HepG2 (cell line): Measurements from ENCODE around the gene PCDHGA11. TPM values are rescaled to one million over a fixed set of nuclear protein-coding genes. Genes with fewer than 3 reads are reported as not detected.
A peak's percentile ranks its signal among the peaks of the same experiment; 100 is the strongest.
"Not testable (repeated sequence)": the region's sequence is repeated elsewhere in the genome, so short reads cannot be mapped to it uniquely, and the experiment has no call there.

Experiments
- ATAC-seq: fragments of 200-7000 bp; cut with Tn5 transposase; 3 replicates; pipeline ENCODE4 v1.9.1; 2020; ENCODE audit warnings: mild to moderate bottlenecking, moderate library complexity
- BruUV-seq: library from RNA; stranded (reverse); fragments of 400-500 nt; replicated peaks from 2 replicates; lab custom pipeline; 2021; lab: Mats Ljungman, UMichigan
- CTCF ChIA-PET: fragments of 300-600 bp; formaldehyde crosslinking; extraction: SDS; loops from one replicate; lab custom pipeline; 2021; ENCODE audit warnings: low total read pairs, inconsistent platforms, low intra/inter-chr PET ratio; lab: Yijun Ruan, JAX
- POLR2A ChIA-PET: fragments of 350-600 bp; sonication (Branson Sonifier 250); formaldehyde crosslinking; loops from one replicate; lab custom pipeline; 2020; ENCODE audit warnings: antibody characterized with exemption, inconsistent platforms; lab: Yijun Ruan, JAX
- DNase-seq: peaks from one replicate; pipeline ENCODE4 v3.0.0-alpha.2; 2015; ENCODE audit warnings: low spot score
- FAIRE-seq: peaks from 3 replicates; lab custom pipeline; 2011; peaks lifted over from hg19 to GRCh38; lab: Jason Lieb, UNC
- H2AFZ ChIP-seq: one replicate; pipeline ENCODE4 v1.6.1; 2011; ENCODE audit warnings: low read length, inconsistent platforms
- H3K27ac ChIP-seq: fragments of 300-600 bp; 3 replicates; pipeline ENCODE4 v1.8.0; 2011; ENCODE audit warnings: mixed run types, mild to moderate bottlenecking, mixed read lengths, low read length, inconsistent platforms; ENCODE audit not compliant: insufficient read depth; ENCODE audit errors: extremely low read length
- H3K27me3 ChIP-seq, 2 experiments: fragments of 200-600 bp in 1 of 2; 2 replicates in 1 of 2; 3 replicates in 1 of 2; pipeline versions ENCODE4 v1.6.0 to v1.8.0; 2011; ENCODE audit warnings: low read length in 2 of 2, mild to moderate bottlenecking in 2 of 2, moderate library complexity in 2 of 2, inconsistent platforms in 1 of 2; ENCODE audit not compliant: insufficient read depth in 2 of 2, control insufficient read depth in 1 of 2
- H3K36me3 ChIP-seq, 2 experiments: fragments of 200-600 bp in 1 of 2; replicated peaks in 1 of 2; 2 replicates in 1 of 2; 3 replicates in 1 of 2; pipeline versions ENCODE4 v1.5.1 to v1.8.0; 2011; ENCODE audit warnings: low read length in 2 of 2, inconsistent platforms in 1 of 2; ENCODE audit not compliant: insufficient read depth in 2 of 2, control insufficient read depth in 1 of 2
- H3K4me1 ChIP-seq: 2 replicates; pipeline ENCODE4 v1.5.1; 2012; ENCODE audit warnings: low read length, inconsistent platforms; ENCODE audit not compliant: insufficient read depth
- H3K4me2 ChIP-seq: 2 replicates; pipeline ENCODE4 v1.6.0; 2011; ENCODE audit warnings: low read depth, low read length, inconsistent platforms
- H3K4me3 ChIP-seq, 3 experiments: fragments of 200-600 bp in 1 of 3; sonication (generic), shearing (Covaris generic) in 1 of 3; replicated peaks in 1 of 3; 2 replicates each; pipeline ENCODE4 v1.5.1; 2011 to 2016; ENCODE audit warnings: low read length in 3 of 3, inconsistent platforms in 2 of 3, low read depth in 2 of 3, mild to moderate bottlenecking in 2 of 3, control low read depth in 1 of 3, mixed read lengths in 1 of 3; ENCODE audit not compliant: insufficient read depth in 1 of 3
- H3K79me2 ChIP-seq: one replicate; pipeline ENCODE4 v1.6.1; 2011; ENCODE audit warnings: low read length, inconsistent platforms; ENCODE audit not compliant: insufficient read depth
- H3K9ac ChIP-seq: 2 replicates; pipeline ENCODE4 v1.6.0; 2011; ENCODE audit warnings: mild to moderate bottlenecking, low read depth, low read length, inconsistent platforms; ENCODE audit not compliant: insufficient read depth
- H3K9me3 ChIP-seq: 2 replicates; pipeline ENCODE4 v1.5.1; 2012; ENCODE audit warnings: mild to moderate bottlenecking, low read length
- H4K20me1 ChIP-seq: 2 replicates; pipeline ENCODE4 v1.6.0; 2011; ENCODE audit warnings: inconsistent platforms, mild to moderate bottlenecking, low read length, moderate library complexity; ENCODE audit not compliant: insufficient read depth
- MTA1 ChIP-seq: sonication (generic); formaldehyde crosslinking; IDR thresholded peaks from 2 replicates; pipeline ENCODE4 v1.4.0; 2020; ENCODE audit warnings: missing genetic modification reagents, mild to moderate bottlenecking, borderline replicate concordance
- STAG1 ChIP-seq: sonication (generic); formaldehyde crosslinking; IDR thresholded peaks from 2 replicates; pipeline ENCODE4 v1.4.0; 2020; ENCODE audit warnings: missing genetic modification reagents
- ZNF20 ChIP-seq: sonication (generic); formaldehyde crosslinking; IDR thresholded peaks from 2 replicates; pipeline ENCODE4 v1.4.0; 2020; ENCODE audit warnings: mild to moderate bottlenecking, moderate library complexity, missing genetic modification reagents
- WGBS: methylation state at CpG from one replicate; pipeline ENCODE4 v1.1.6; 2017; ENCODE audit warnings: low lambda C conversion rate; 5-methylcytosine and 5-hydroxymethylcytosine counted together
- in situ Hi-C: cut with HindIII; loops from 2 replicates; pipeline ENCODE4 v1.10.0; 2017; ENCODE audit warnings: low pct_unique_long_range_greater_than_20kb; ENCODE audit not compliant: extremely low pct_ligation_motif_present
- intact Hi-C: fragments of 100-400 bp; cut with micrococcal nuclease; formaldehyde crosslinking; loops from one replicate; pipeline ENCODE4 v1.10.0; 2022; ENCODE audit not compliant: unreplicated experiment
- polyA plus RNA-seq, 8 experiments: library from polyadenylated mRNA; depleted of rRNA in 3 of 8; stranded (reverse) in 7 of 8; unstranded in 1 of 8; fragments of >200 nt; fragmentation: Illumina TruSeq in 4 of 8; extraction: Trizol in 4 of 8; gene quantifications; 2 replicates each; pipeline versions ENCODE4 v1.2.1 to v1.2.3, GENCODE V29; 2011 to 2016; ENCODE audit warnings: low read depth in 4 of 8, missing spikeins in 1 of 8, mixed read lengths in 1 of 8; ENCODE audit not compliant: insufficient read depth in 1 of 8
- total RNA-seq, 5 experiments: library from RNA; depleted of rRNA; stranded (reverse); fragments of >200 nt; fragmentation: Illumina TruSeq; extraction: Trizol; gene quantifications; 2 replicates each; pipeline ENCODE4 v1.2.3, GENCODE V29; 2016; ENCODE audit warnings: low read depth in 1 of 5
- TF ChIP-seq, protein P1 (sequence below): sonication (generic); formaldehyde crosslinking; IDR thresholded peaks from 2 replicates; pipeline ENCODE4 v1.5.0; 2020; ENCODE audit warnings: mild to moderate bottlenecking, missing genetic modification reagents, moderate library complexity

The PCDHGA11 gene
- total and polyA plus RNA-seq, 2 of the 13 experiments (the other 11 are each of a cell fraction or from before 2014, with no cell fraction given) = 0.04 to 0.24 TPM

DNA sequence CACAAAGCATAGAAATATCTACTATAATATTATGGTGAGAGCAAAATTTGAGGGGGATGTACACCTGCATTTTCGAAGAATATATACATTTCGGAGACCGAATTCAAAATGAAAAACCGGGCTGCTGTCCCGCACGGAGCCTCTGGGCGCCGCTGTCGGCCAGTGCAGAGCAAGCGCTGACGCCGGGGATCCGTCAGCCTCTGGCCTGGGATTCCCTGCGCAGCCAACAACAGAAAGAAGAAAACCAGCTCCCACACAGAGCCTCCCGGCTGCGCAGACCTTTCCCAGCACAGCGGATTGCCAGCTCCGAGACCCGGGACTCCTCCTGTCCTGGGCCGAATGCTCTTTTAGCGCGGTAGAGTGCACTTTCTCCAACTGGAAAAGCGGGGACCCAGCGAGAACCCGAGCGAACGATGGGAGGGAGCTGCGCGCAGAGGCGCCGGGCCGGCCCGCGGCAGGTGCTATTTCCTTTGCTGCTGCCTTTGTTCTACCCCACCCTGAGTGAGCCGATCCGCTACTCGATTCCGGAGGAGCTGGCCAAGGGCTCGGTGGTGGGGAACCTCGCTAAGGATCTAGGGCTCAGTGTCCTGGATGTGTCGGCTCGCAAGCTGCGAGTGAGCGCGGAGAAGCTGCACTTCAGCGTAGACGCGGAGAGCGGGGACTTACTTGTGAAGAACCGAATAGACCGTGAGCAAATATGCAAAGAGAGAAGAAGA lies 12.9 kb upstream of the PCDHGA11 start, which contains the start of gene PCDHGB6:
TSS of gene PCDHGB6 (plus strand) at position 232 of the 716 bp plus-strand sequence. CDS start at position 414, 182 bp downstream.
- H2AFZ ChIP-seq, H3K27ac ChIP-seq, intact Hi-C loops, H3K4me3 ChIP-seq, H3K4me1 ChIP-seq, H4K20me1 ChIP-seq, ATAC-seq, BruUV-seq, FAIRE-seq, H3K9me3 ChIP-seq, CTCF ChIA-PET, H3K36me3 ChIP-seq, H3K9ac ChIP-seq, H3K27me3 ChIP-seq, H3K79me2 ChIP-seq, H3K4me2 ChIP-seq, DNase-seq, POLR2A ChIA-PET, in situ Hi-C loops: not testable (repeated sequence)
- TF ChIP-seq, protein P1, sequence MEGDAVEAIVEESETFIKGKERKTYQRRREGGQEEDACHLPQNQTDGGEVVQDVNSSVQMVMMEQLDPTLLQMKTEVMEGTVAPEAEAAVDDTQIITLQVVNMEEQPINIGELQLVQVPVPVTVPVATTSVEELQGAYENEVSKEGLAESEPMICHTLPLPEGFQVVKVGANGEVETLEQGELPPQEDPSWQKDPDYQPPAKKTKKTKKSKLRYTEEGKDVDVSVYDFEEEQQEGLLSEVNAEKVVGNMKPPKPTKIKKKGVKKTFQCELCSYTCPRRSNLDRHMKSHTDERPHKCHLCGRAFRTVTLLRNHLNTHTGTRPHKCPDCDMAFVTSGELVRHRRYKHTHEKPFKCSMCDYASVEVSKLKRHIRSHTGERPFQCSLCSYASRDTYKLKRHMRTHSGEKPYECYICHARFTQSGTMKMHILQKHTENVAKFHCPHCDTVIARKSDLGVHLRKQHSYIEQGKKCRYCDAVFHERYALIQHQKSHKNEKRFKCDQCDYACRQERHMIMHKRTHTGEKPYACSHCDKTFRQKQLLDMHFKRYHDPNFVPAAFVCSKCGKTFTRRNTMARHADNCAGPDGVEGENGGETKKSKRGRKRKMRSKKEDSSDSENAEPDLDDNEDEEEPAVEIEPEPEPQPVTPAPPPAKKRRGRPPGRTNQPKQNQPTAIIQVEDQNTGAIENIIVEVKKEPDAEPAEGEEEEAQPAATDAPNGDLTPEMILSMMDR (CRISPR knock-in tag) = peak; percentile 45
- TF ChIP-seq STAG1 (CRISPR knock-in tag) = peak; percentile 19; the same call in 1 of the 2 replicates
- WGBS = 90% methylated on average over 28 of the region's 51 CpGs

DNA sequence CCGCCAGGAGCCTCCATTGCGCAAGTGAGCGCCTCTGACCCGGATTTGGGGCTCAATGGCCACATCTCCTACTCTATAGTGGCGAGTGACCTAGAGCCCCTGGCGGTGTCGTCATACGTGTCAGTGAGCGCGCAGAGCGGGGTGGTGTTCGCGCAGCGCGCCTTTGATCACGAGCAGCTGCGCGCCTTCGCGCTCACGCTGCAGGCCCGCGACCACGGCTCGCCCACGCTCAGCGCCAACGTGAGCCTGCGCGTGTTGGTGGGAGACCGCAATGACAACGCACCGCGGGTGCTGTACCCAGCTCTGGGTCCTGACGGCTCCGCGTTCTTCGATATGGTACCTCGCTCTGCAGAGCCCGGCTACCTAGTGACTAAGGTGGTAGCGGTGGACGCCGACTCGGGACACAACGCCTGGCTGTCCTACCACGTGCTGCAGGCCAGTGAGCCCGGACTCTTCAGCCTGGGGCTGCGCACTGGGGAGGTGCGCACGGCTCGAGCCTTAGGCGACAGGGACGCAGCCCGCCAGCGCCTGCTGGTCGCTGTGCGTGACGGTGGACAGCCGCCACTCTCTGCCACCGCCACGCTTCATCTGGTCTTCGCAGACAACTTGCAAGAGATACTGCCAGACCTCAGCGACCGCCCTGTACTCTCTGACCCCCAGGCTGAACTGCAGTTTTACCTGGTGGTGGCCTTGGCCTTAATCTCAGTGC lies 11.1 kb upstream of the PCDHGA11 start:
- Histone ChIP-seq H3K79me2 (no peaks in the 10 kb centered on the region), H3K36me3 (no peaks in the 10 kb centered on the region), H3K4me2 (no peak overlapping the region), H3K27ac (no peak overlapping the region), H3K9me3 (no peaks in the 10 kb centered on the region; the same call in 1 of the 2 replicates), H3K9ac (no peak overlapping the region), H3K27me3 (no peaks in the 10 kb centered on the region), H3K4me3 (no peak overlapping the region), H3K4me1 (no peaks in the 10 kb centered on the region), H4K20me1 (no peaks in the 10 kb centered on the region), H2AFZ (no peak overlapping the region)
- ChIA-PET POLR2A (no interaction called here), CTCF (no interaction called here)
- ATAC-seq (no peak), DNase-seq (no peak), FAIRE-seq (no peak)
- intact Hi-C loops = no loop called here
- TF ChIP-seq ZNF20 (CRISPR knock-in tag) = no peak
- TF ChIP-seq MTA1 (CRISPR knock-in tag) = no peak
- in situ Hi-C loops = no loop called here
- no TSS peak for BruUV-seq
- 90% methylated on average over 48 of the region's 64 CpGs for WGBS
